HTR-8/SVneo (cell line): Measurements from ENCODE around the gene SMIM27.

Experiments used
- DNase-seq: peaks from one replicate; pipeline ENCODE4 v3.0.0; 2011; ENCODE audit warnings: low spot score, mixed read lengths; ENCODE audit not compliant: insufficient read length
- FAIRE-seq: peaks from 2 replicates; lab custom pipeline; 2011; peaks lifted over from hg19 to GRCh38; lab: Jason Lieb, UNC

Gene SMIM27

GRCh38 chr9:32554107-32554506 lies 2.0 kb downstream of the SMIM27 start:
- no peak for DNase-seq
- FAIRE-seq: no peak

GRCh38 chr9:32554591-32554990 lies 2.5 kb downstream of the SMIM27 start:
- DNase-seq (no peak), FAIRE-seq (no peak)

- DNase-seq (no peak), FAIRE-seq (no peak)
Observed at GRCh38 chr9:32558408-32558934, 6.3 kb downstream of the SMIM27 start.

GRCh38 chr9:32565967-32566366 lies 13.8 kb downstream of the SMIM27 start:
- FAIRE-seq: no peak

GRCh38 chr9:32566770-32567169 lies 14.6 kb downstream of the SMIM27 start:
- no peak for DNase-seq

More at GRCh38 chr9:32565967-32566366, 13.8 kb downstream of the SMIM27 start:
- DNase-seq: no peak

GRCh38 chr9:32570262-32570661 lies 18.1 kb downstream of the SMIM27 start:
- FAIRE-seq (no peak), DNase-seq (no peak)

More at GRCh38 chr9:32566770-32567169, 14.6 kb downstream of the SMIM27 start:
- FAIRE-seq: no peak

GRCh38 chr9:32571969-32572899 lies 20.1 kb downstream of the SMIM27 start:
- peak; percentile 60 for DNase-seq
- FAIRE-seq: no peak

GRCh38 chr9:32572900-32573523 lies 20.9 kb downstream of the SMIM27 start, which contains the start of gene NDUFB6:
Gene NDUFB6, minus strand, starts transcription at chr9:32573159. Its CDS starts 99 bp downstream, at chr9:32573060.
- FAIRE-seq (peak; percentile 77), DNase-seq (peak; percentile 79)

GRCh38 chr9:32573821-32574220 lies 21.7 kb downstream of the SMIM27 start:
- FAIRE-seq (no peak), DNase-seq (no peak)

GRCh38 chr9:32574858-32575257 lies 22.7 kb downstream of the SMIM27 start:
- DNase-seq (no peak), FAIRE-seq (no peak)

- FAIRE-seq (no peak), DNase-seq (no peak)
Observed at GRCh38 chr9:32577316-32577715, 25.2 kb downstream of the SMIM27 start.

GRCh38 chr9:32578976-32579375 lies 26.8 kb downstream of the SMIM27 start:
- FAIRE-seq: no peak
- DNase-seq: no peak

- no peak for FAIRE-seq
- DNase-seq: no peak
Observed at GRCh38 chr9:32579706-32580331, 27.7 kb downstream of the SMIM27 start.

GRCh38 chr9:32580631-32581300 lies 28.6 kb downstream of the SMIM27 start:
- FAIRE-seq (no peak), DNase-seq (no peak)

- FAIRE-seq (no peak), DNase-seq (peak; percentile 26)
Observed at GRCh38 chr9:32581512-32582143, 29.5 kb downstream of the SMIM27 start.

- FAIRE-seq (no peak), DNase-seq (no peak)
Observed at GRCh38 chr9:32584784-32585183, 32.7 kb downstream of the SMIM27 start.

GRCh38 chr9:32587901-32588300 lies 35.8 kb downstream of the SMIM27 start:
- no peak for FAIRE-seq
- no peak for DNase-seq

GRCh38 chr9:32589083-32589723 lies 37.1 kb downstream of the SMIM27 start:
- peak; percentile 31 for DNase-seq
- no peak for FAIRE-seq

- DNase-seq: no peak
- no peak for FAIRE-seq
Observed at GRCh38 chr9:32590476-32590875, 38.3 kb downstream of the SMIM27 start.
